NCI-H2107 treated with DMSO at 0.1 percent for 48 hours (cell line): ENCODE data around the gene MRGPRX1.
"Not testable (repeated sequence)": the region's sequence is repeated elsewhere in the genome, so short reads cannot be mapped to it uniquely, and the experiment has no call there.

ENCODE experiments used
- DNase-seq: peaks from one replicate; lab custom pipeline; 2025; ENCODE audit not compliant: unreplicated experiment; lab: John Stamatoyannopoulos, UW

Gene MRGPRX1

GRCh38 chr11:18939314-18939713 lies at the start of gene MRGPRX1:
MRGPRX1 (minus strand) TSS chr11:18939414; CDS start chr11:18934784, 4,630 bp downstream.
- DNase-seq, result no peak

GRCh38 chr11:18987454-18988231 lies 48.4 kb upstream of the MRGPRX1 start:
- DNase-seq, result no peak

- DNase-seq, result peak; percentile 10
Observed at GRCh38 chr11:18986744-18987143, 47.5 kb upstream of the MRGPRX1 start.

- DNase-seq, result no peak
Observed at GRCh38 chr11:18981897-18982296, 42.7 kb upstream of the MRGPRX1 start.

GRCh38 chr11:18974192-18974591 lies 35.0 kb upstream of the MRGPRX1 start:
- no peak for DNase-seq

GRCh38 chr11:18972336-18972735 lies 33.1 kb upstream of the MRGPRX1 start:
- no peak for DNase-seq

- no peak for DNase-seq
Observed at GRCh38 chr11:18969720-18970119, 30.5 kb upstream of the MRGPRX1 start.

- DNase-seq, result no peak
Observed at GRCh38 chr11:18958221-18958910, 19.2 kb upstream of the MRGPRX1 start.

- no peak for DNase-seq
Observed at GRCh38 chr11:18956630-18957029, 17.4 kb upstream of the MRGPRX1 start.

GRCh38 chr11:18936002-18936673 lies 3.1 kb downstream of the MRGPRX1 start:
- DNase-seq, result no peak

GRCh38 chr11:18934195-18934814 lies 4.9 kb downstream of the MRGPRX1 start:
- no peak for DNase-seq

- DNase-seq, result no peak
Observed at GRCh38 chr11:18927550-18928322, 11.5 kb downstream of the MRGPRX1 start.

GRCh38 chr11:18925426-18925825 lies 13.8 kb downstream of the MRGPRX1 start:
- not testable (repeated sequence) for DNase-seq

- no peak for DNase-seq
Observed at GRCh38 chr11:18912883-18913282, 26.3 kb downstream of the MRGPRX1 start.

- DNase-seq, result no peak
Observed at GRCh38 chr11:18907391-18907790, 31.8 kb downstream of the MRGPRX1 start.

- not testable (repeated sequence) for DNase-seq
Observed at GRCh38 chr11:18900637-18901036, 38.6 kb downstream of the MRGPRX1 start.

GRCh38 chr11:18900151-18900611 lies 39.0 kb downstream of the MRGPRX1 start:
- DNase-seq, result not testable (repeated sequence)

GRCh38 chr11:18891712-18892111 lies 47.5 kb downstream of the MRGPRX1 start:
- DNase-seq, result not testable (repeated sequence)

- no peak for DNase-seq
Observed at GRCh38 chr11:18890615-18891014, 48.6 kb downstream of the MRGPRX1 start.
